ENCODE data around the gene ZNF804A.

ZNF804A gene

DNA sequence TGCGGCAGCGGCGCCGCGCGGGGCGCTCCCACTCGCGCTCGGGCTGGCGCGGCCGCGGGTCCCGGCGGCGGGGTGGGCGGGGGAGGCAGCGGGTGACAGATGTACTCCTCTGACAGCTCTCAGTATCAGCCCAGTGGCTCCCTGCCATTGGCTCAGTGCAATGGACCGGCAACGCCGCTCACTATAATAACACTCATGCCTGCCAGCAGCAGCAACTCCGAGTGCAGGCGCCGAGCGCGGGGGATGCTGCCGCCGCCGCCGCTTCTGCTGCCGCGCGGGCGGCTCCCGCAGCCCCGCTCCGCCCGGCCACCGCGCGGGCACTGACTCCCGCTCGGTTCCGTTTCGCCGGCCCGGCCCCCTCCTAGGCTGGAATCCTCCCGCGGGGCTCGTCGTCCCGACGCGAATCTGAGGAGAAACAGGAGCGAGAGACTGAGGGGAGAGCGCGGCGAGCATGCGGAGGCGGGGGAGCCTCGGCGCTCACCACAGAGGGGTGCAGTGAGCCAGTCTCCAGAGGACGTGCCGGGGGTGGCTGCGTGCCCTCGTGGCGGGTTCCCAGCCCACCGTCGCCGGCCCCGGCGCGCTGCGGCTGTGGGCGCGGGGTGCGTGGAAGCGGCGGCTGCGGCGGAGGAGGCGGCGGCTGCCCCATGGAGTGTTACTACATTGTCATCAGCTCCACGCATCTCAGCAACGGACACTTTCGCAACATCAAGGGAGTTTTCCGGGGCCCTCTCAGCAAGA, at the start of gene ZNF804A:
Gene ZNF804A (plus strand): TSS at position 214 of the 738 bp plus-strand sequence. CDS start 431 bp downstream, at position 645.
- FAIRE-seq (no peak), DNase-seq (ENCODE audit: extremely low spot score, insufficient read length, low read depth) (peak; percentile 32)

DNA sequence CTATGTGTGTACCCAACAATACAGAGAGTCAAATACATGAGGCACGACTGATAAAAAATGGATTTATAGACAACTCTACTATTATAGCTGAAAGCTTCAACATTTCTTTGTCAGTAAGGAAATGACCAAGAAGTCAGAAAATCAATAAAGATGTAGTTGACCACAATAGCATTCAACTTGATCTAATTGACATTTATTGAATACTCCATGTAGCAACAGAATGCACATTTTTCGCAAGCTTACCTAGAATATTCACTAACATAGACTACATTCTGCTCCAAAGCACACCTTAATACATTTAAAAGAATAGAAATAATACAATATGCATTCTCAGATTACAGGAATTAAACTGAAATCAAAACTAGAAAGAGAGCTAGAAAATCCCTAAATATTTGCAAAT, 49.2 kb upstream of the ZNF804A start:
- no peak for DNase-seq (ENCODE audit: extremely low spot score, insufficient read length, low read depth)

DNA sequence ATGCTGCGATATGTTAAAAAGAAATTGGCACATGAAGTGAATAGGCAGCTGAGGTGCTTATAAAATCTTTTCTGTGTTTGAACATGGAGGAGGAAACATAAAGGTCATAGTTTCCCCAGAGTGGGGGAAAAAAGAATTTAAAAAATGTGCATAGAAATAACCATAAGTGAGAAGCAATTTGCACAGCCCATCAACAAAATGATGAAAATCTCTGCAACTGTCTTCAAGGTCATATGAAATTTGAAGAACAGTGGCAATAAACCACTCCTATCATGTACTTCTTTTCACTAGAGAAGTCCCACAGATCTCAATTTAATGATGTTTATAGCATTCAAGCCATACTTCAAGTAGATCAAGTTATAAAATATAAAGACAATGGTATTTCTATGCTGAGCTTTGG, 46.7 kb upstream of the ZNF804A start:
- FAIRE-seq (no peak), DNase-seq (ENCODE audit: extremely low spot score, insufficient read length, low read depth) (no peak)

More for the DNA sequence above, 49.2 kb upstream of the ZNF804A start:
- no peak for FAIRE-seq

DNA sequence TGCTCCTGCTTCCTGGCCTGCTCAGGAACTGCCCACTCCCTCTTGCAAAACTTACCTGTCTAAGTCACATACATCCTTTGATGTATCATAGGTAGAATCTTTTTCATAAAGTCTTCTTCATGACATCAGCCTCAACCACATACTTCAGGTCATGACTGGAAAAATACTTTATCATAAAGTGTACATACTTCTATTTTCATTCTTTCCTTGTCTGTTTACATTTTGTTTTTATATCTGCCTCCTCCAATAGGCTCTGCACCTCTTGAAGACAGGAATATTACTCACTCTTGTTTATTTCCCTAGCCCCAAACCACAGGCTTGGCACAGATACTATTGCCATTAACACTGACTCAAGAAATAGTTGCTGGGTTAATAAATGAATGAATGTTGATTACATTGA, 43.6 kb upstream of the ZNF804A start:
- DNase-seq (ENCODE audit: extremely low spot score, insufficient read length, low read depth) (no peak), FAIRE-seq (no peak)

DNA sequence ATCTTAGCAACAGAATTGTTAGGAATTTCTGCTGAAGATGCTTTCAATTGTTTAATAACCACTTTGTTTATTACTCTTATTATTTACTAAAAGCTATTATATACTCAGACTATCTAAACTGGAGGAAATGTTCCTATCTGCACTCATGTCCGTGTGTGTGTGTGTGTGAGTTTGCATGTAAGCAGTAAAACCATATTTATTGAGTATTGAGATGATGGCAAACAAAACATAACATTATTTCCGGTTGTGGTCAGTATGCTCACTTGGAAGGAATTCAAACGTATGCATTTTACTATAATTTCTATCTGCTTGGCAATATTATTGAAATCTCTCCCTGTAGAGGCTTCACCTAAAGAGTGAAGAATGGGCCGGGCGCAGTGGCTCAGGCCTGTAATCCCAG, 43.0 kb upstream of the ZNF804A start:
- DNase-seq (ENCODE audit: extremely low spot score, insufficient read length, low read depth) = no peak
- FAIRE-seq = no peak

DNA sequence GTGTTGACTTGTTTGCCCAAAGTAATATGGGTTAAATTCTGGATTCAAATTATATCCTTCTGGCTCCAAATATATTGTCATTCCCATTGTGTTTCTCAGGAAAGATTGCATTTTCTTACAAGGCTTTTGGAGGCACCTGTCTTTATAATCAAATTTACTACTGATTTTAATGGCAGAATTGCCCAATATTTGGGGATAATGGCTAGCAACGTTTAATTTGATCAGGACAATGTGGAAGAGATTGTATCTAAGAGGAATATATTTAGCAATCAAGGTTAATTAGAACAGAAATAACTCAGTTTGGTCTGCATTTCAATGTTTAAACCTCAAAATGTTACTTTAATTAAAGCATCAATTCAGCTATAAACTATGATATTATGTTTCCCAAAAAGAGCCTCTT, 41.7 kb upstream of the ZNF804A start:
- FAIRE-seq (no peak), DNase-seq (ENCODE audit: extremely low spot score, insufficient read length, low read depth) (no peak)

DNA sequence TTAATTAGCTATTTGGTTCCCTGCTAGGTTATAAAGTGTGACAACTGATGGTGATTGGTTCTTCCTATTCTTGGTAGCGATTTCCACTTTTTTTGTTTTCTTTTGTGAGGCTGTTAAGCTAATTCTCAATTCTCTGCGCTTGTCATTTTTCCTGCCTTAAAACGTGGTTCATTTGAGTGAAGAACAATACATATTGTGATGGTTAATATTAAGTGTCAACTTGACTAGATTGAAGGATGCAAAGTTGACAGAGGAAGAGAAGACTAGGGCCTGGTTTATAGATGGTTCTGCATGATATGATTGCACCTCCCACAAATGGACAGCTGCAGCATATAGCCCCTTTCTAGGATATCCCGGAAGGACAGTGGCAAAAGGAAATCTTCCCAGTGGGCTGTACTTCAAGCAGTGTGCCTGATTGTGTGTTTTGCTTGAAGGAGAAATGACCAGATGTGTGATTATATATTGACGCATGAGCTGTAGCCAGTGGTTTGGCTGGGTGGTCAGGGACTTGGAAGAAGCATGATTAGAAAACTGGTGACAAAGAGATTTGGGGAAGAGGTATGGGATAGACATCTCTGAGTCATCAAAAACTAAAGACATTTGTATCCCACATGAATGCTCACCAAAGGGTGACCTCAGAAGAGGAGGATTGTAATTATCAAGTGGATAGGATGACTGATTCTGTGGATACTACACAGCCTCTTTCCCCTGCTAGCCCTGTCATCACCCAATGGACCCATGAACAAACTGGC, 39.4 kb upstream of the ZNF804A start:
- DNase-seq (ENCODE audit: extremely low spot score, insufficient read length, low read depth) (no peak), FAIRE-seq (no peak)

DNA sequence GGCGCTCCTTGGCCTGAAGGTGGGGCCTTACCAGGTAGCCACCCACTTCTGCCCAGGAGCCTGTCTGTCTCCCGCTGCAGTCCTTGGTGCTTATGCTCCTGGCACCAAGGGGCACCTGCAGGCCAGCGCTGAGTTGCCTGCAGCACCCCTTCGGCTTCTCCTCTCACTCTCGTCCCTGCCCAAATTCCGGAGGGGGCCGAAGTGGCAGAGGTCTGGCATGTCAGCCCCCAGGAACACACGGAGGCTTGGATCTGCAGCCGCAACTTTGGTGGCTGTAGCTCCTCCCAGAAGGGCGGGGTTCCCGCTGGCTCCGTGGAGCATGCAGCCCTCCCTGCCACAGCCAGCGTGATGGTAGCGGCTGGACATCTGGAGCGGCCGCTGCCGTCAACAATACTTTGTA, 37.7 kb upstream of the ZNF804A start:
- FAIRE-seq (no peak), DNase-seq (ENCODE audit: extremely low spot score, insufficient read length, low read depth) (no peak)

DNA sequence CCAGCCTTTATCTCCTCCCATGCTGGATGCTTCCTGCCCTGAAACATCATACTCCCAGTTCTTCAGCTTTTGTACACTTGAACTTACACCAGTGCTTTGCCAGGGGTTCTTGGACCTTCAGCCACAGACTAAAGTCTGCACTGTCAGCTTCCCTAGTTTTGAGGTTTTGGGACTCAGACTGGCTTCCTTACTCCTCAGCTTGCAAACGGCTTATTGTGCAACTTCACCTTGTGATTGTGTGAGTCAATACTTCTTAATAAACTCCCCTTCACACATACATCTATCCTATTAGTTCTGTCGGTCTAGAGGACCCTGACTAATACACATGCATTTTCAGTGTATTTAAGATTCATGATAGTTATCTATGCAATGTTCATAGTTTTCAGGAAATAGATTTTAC, 35.8 kb upstream of the ZNF804A start:
- FAIRE-seq = no peak
- DNase-seq (ENCODE audit: extremely low spot score, insufficient read length, low read depth) = no peak

DNA sequence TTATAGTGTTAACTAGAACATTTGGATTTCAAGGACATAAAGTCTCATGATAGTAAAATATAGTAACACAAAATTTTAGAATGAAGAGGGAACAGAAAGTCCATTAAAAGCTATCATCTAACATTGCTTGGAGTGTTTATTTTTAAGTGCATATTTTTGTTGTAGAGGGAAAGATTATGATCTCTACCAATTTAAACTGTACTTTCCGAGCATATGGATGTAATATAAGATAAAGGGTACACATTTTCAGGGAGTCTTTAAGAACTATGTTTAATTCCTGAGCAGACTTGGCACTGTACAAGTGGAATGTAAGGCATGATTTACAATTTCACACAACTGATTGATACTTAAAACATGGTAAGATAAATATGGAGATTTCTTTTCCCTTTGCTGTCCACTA, 34.2 kb upstream of the ZNF804A start:
- DNase-seq (ENCODE audit: extremely low spot score, insufficient read length, low read depth) (no peak), FAIRE-seq (no peak)

DNA sequence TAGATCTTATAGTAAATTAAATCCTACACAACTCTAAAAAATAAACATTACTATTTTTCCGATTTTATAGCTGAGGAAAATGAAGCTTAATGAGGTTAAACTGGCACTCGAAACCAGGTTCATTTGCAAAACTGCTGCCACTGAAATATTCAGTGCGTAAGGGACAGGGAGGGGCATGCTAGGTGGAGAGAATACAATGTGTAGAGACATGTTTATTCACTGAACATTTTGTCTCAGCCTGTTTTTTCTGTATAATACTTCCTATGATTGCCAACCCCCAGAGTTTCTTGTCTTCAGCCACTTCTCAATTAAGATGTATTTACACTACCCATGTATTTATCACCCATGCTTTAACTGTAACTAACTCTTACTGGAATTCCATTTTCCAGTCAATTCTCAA, 31.6 kb upstream of the ZNF804A start:
- no peak for DNase-seq (ENCODE audit: extremely low spot score, insufficient read length, low read depth)
- no peak for FAIRE-seq

DNA sequence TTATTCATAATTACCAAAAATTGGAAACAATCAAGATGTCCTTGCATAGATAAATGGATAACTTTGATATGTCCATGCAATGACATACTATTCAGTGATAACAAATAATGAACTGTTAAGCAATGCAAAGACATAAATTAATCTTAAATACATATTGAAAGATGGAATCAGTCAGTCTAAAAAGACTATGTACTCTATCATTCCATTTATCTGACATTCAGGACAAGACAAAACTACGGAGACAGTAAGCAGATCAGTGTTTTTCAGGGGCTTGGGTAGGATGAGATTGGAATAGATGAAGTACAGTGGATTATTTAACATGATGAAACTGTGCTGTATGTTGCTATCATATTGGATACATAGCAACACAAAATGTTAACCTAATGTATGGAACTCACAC, 21.3 kb upstream of the ZNF804A start:
- FAIRE-seq (no peak), DNase-seq (ENCODE audit: extremely low spot score, insufficient read length, low read depth) (no peak)

DNA sequence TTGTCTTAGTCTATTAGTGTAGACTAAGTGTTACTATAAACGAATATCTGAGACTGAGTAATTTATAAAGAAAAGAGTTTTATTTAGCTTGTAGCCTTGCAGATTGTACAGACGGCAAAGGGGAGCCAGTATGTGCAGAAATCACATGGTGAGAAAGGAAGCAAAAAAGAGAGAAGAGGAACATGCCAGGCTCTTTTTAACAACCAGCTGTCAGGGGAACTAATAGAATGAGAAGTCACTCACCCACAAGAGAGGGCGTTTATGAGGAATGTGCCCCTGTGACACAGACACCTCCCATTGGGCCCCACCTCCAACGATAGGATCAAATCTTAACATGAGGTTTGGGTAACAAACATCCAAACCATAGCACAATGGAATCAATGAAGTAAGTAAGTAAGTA, 20.6 kb upstream of the ZNF804A start:
- FAIRE-seq = no peak
- DNase-seq (ENCODE audit: extremely low spot score, insufficient read length, low read depth) = no peak

DNA sequence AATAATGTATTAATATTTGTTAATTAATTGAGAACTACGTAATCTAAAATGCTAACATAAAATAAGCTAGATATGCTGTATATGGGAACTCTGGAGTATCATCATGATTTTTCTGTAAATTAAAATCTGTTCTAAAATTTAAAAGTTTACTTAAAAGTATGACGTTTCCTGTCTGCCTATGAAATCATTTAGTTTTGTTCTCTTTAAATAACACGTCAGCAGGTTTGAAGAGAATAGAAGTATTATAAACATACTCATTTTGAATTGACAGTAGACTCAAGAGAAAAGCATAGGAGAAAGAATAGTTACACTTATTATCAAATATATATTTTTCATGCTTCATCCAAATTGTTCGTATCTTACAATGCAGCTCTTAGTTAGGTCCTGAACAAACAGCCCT, 19.1 kb upstream of the ZNF804A start:
- FAIRE-seq (no peak), DNase-seq (ENCODE audit: extremely low spot score, insufficient read length, low read depth) (no peak)

DNA sequence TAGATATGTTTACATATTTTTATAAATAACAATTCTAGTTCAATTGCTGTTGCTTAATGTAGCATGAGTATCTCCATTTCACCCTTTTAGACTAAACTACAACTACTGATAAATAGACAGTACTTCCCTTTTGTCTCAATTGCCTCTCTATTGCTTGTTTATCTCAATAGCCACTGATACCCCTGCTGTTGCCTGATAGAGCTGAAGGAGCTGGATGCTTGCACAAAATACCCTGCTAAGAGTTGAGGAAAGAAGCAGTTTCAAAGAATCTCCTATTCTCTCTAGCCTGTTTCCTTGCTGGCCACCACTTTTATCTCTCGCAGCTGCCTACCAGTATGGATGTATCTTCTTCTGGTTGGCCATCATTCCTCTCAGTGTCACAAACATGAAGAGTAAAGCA, 16.9 kb upstream of the ZNF804A start:
- DNase-seq (ENCODE audit: extremely low spot score, insufficient read length, low read depth) = no peak
- FAIRE-seq = no peak

DNA sequence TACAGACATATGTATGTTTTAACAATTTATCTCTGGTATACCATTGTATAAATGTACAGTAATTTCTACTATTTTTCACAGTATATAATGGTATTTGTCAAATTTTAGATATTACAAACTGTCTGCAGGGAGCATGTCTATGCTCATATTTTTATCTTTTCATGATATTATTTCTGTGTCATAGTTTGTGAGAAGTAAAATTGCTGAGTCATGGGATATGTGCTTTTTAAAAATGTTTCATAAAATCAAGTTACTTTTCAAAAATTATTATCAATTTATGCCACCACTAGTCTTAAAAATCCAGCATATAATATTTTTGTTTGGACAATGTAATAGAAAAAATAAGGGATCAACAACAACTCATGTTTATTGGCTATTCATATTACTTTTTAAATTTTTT, 9.1 kb upstream of the ZNF804A start:
- DNase-seq (ENCODE audit: extremely low spot score, insufficient read length, low read depth) = no peak
- no peak for FAIRE-seq

DNA sequence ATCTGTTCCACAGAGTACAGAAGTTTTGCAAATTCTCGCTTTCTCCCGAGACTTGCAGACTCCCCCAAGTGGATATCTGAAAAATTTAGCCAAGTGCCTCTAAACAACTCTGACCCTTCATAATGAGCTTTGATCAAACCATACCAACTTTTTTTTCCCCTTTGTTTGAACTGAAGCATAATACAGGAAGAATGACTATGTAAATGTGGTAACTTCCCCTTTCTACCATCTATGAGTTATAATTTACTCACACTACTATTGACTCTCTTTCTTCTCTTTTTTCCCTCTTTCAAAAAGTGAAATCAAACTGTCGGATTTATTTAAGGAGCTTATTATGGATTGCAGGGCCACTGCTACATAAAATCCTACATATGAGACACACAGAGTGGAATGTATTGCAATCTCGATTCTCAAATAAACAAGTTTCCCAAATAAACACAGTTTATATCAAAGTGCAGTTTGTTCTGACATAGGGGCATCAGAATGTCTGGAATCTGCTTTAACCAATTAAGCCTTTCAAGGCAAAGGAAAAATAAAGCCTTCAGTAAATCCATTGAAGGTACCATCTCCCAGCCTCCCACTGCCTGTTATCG, 1.4 kb upstream of the ZNF804A start:
- no peak for DNase-seq (ENCODE audit: extremely low spot score, insufficient read length, low read depth)
- FAIRE-seq = peak; percentile 70

DNA sequence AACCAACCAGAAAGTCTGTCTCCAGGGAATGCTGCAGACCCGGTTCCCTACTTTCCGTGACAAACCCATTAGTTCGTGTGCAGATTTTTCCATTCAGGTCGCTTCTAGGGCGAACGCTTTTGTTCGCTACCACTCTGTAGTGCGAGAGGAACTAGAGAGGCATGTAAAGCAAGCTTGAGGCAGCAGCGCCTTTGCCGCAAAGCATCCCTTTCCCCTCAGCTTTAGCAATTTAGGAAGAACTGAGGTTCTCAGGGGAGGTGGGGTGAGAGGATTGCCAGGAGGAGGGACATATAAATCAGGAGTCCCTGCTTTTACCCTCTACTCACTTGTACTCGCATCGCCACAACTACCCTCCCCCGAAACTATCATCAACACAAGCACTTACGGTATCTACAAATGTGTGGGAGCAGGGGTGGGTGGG, 748 bp upstream of the ZNF804A start:
- no peak for DNase-seq (ENCODE audit: extremely low spot score, insufficient read length, low read depth)
- FAIRE-seq = peak; percentile 53

DNA sequence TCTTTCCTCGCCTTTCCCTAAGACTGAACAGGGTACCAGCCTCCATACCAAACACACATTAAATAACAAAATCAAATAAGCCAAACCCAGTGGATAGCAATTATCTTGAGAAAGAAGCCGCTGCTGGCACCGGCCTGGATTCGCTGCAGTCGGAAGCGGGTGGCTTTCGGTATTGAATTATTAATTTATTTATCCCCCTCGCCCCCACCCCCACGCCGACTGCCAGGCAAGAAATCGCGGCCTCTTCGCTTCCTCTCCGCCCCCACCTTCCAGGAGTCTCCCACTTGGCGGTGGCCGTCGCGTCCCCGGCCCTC, 370 bp upstream of the ZNF804A start:
- FAIRE-seq = no peak
- no peak for DNase-seq (ENCODE audit: extremely low spot score, insufficient read length, low read depth)

DNA sequence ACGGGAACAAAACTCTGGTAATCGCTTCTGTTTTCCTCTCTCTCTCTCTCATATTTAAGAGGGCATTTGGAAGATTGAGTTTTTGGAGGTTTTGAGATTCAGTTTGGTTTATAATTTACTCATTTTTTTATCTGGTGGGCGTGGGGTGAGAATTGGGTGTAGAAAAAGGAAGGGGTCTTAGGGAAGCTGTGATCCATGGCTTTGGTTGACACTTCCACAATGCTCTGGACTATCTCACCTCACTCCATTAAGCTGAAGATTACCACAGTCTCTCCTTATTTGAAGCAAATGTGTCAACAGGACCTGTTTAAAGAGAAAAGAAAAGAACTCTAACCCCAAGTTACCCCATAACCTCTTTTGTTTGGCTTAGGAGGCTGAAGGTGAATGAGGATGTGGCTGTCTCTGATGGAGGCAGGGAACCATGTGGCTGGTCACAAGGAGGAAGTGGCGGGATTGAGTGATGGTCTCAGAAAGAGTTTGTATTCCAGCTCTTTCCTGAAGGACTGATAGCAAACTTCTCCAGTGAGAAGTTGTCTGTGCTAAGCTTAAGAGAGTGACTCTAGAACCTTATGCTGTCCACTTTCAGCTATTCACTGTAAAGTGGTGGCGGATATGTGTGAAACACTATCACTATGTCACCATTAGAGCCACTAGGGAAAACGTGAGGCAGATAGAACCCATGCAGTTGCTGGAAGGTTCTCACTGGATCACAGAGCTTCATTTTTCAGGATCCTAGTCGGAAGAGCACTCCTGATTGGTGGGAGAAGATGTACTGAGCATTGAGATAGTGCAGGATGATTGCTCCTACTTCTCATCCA, 934 bp downstream of the ZNF804A start:
- peak; percentile 54 for FAIRE-seq
- no peak for DNase-seq (ENCODE audit: extremely low spot score, insufficient read length, low read depth)

DNA sequence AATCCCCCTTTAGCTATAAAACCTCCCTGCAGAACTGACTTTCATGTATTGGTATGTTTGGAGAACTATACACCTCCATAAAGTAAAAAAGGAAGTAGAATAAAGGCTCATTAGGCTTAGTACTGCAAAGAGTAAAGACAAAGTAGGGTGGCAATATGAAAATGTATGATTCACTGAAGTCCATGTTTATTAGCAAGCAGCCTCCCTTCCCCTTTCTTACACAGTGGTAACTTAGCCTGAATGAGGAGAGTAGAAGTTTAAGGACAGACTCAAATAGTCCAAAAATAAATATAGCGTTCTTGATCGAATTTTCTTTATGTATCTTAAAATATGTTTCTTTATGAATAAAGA, 1.5 kb downstream of the ZNF804A start:
- FAIRE-seq = no peak
- no peak for DNase-seq (ENCODE audit: extremely low spot score, insufficient read length, low read depth)
